GM18519 (cell line): ENCODE measurements around the gene OTOGL.
"Not testable (repeated sequence)": the region's sequence is repeated elsewhere in the genome, so short reads cannot be mapped to it uniquely, and the experiment has no call there.

Source experiments
- ATAC-seq: cut with Tn5 transposase; IDR thresholded peaks from one replicate; pipeline ENCODE4 v1.9.1; 2021; ENCODE audit warnings: mild to moderate bottlenecking, moderate library complexity; ENCODE audit not compliant: unreplicated experiment, low FRiP score

The OTOGL gene

DNA sequence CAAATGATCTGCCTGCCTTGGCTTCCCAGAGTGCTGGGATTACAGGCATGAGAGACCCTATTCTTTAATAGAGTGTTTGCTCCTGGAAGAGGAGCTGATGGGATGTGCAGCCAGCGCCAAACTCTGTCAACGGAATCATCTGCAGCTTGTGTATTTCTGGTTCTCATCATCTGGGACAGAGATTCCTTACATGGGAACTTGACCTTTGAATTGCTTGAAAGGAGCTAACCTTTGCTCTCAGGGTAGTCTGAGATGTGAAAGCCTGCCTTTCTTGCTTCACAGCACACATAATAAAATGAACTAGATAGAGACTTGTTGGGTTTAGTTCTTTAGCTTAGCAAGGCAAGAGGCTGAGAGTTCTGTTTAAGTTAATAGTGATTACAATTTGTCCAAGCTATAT is 120.0 kb downstream of the OTOGL start:
- no peak for ATAC-seq

DNA sequence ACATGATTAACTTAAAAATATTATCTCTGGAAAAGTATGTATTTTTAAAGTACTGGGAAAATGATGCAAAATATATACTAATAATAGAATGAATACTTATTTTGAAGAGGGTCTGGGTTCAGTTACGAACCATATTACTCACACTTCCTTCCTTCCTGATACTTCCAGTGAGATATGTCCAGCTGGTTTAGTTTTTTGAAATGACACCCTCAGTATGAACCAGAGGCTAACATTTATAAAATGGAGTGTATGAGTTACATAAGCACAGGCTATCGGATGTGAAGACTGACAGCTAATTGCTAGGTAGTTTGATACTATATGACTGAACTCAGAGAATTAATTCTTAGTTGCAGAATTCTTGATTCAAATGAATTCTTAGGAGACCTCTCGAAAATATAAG is 122.9 kb downstream of the OTOGL start:
- ATAC-seq: peak; percentile 64

DNA sequence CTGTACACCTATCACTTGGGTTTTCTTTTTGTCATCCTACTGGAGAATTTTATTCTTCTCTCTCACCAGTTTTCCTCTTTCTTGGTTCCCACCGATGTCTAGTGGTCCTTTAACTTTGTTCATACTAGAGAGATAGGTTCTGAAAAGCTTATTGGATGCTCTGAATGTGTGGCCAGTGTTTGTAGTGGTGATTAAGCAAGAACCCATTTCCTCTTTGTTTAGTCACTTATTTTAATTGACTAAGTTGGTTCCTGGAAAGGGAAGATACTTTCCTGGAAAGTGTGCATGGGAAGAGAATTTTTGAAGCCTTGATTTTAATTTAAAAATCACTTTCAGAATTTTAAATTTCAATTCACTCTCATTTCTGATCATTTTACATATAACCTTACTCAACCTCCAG is 127.2 kb downstream of the OTOGL start:
- no peak for ATAC-seq

DNA sequence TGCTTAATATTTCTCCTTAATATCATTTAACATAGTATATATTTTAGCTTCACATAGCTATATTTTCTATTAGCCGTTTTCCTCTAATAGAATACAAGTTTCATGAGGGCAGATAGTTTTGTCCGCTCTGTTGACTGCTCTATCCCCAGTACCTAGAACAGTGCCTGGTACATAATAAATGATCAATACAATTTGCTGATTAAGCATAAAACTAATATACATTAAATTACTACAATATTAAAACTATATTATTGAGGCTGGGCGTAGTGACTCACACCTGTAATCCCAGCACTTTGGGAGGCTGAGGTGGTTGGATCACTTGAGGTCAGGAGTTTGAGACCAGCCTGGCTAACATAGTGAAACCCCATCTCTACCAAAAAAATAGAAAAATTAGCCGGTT is 128.6 kb downstream of the OTOGL start:
- not testable (repeated sequence) for ATAC-seq

DNA sequence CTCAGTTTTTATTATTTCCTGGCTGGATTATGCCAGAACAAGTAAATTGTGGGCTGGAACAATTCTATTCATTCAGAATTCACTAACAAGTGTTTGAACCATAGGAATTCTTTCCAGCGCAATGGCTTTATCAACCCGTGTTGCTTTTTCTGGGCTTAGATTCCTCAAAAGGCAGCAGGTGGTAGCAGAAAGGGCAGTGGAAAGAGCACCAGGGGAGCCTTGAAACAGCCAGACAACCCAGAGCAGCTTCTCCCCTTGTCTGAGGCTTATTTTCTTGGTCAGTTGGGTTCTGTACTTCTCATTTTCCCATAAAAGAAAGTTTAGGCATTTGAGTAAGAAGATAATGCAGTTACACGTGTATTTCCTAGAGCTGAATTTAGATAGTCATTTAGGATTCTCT is 130.7 kb downstream of the OTOGL start:
- no peak for ATAC-seq

DNA sequence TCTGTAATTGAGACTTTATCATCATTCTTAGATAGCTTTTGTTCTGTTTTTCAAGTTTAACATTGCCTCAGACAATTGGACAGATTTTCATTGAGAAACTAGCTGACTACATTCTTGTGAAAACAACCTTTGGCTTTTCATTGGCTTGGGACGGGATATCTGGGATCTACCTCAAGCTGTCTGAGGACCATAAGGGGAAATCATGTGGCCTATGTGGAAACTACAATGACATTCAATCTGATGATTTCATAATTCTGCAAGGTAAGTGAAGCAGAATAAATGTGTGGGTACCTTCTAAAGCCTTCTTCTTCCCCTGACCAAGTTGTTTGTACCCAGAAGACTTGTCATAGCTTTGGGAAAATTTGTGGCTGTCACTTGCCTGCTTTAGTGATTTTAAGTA is 133.5 kb downstream of the OTOGL start:
- no peak for ATAC-seq

DNA sequence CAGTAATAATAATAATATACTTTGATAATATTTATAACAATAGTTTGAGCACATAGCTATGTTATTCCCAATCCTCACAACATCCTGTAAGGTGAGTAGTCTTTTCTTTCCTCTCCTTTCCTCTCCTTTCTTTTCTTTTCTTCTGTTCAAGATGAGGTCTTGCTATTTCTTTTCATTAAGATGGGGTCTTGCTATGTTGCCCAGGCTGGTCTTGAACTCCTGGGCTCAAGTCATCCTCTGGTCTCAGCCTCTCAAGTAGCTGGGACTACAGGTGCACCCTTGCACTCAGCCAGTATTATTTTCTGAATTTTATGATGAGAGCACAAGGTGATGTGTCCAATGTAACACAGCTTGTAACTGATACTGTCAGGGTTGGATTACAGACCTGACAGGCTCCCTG is 134.6 kb downstream of the OTOGL start:
- ATAC-seq: no peak

DNA sequence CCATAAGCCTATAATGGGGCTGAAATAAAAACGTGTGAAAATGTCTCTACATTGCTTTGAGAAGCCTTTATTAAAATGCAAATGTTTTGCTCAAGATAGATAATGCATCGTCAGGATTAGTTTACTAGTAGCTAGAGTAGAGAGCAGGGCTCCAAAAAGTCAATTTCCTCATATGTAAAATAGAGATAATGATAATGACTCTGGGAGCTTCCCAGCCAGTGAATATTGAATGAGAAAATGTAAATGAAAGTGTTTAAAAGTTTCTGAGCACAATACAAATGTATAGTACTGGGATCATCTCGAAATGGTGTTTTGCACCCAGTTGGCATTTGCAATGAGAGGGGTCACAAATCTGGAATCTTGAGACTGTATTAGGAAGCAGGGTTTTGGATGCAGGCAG is 135.3 kb downstream of the OTOGL start:
- no peak for ATAC-seq

DNA sequence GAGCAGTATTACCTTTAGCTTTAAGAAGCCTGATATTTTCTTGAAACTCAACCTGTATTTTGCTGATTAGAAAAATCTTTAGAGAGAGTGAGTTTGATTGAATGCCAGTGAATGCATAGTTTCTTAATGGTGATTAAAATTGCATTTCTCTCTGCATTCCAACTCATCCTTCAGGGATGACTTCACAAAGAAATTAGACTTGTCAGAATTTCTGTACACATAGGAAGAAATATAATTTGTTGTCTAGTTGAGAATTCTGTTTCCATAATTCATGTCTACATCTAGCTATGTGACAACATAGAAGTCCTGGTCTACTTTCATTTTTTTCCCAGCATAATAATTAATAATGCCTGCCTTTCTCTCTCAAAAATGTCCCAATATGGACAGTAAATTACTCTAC is 136.6 kb downstream of the OTOGL start:
- ATAC-seq: no peak

DNA sequence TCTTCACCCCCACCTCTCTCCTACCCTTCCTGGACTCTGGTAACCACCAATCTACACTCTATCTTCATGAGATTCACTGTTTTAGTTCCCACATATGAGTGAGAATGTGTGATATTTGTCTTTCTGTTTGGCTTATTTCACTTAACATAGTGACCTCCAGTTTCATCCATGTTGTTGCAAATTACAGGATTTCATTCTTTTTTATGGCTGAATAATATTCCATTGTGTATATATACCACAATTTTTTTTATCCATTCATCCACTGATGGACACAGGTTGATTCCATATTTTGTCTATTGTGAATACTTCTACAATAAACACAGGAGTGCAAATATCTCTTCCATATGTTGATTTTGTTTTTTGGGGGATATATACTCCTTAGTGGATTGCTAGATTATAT is 140.5 kb downstream of the OTOGL start:
- no peak for ATAC-seq

DNA sequence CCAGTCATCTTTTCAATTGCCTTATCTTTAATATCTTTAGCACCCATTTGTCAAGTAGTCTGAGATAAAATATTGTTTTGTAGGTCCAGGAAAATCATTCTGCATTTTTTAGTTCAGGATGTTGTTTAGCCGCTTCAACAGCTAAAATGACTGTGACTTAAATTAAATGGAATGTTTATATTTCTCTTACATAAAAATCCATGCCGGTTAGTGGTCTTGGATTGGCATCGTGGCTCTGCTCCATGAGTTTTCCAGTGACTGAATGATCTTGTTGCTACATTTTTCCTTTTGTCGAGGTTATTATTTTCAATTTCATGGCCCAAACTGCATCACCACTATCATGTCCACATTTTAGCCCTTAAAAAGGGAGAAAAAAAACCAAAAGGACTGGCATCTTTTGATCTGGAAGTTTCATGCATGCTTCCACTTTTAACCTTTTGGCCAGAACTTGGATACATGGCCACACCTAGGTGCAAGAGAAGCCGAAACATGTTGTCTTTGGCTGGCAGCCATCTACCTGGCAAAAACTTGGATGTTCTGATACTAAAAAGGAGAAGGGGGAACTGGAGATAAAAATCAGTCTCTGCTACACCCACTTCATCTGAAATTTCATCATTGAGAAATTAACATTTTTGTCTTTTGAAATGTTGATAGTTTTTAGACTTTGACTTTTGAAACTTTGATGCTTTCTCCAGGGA is 142.4 kb downstream of the OTOGL start:
- ATAC-seq: no peak

DNA sequence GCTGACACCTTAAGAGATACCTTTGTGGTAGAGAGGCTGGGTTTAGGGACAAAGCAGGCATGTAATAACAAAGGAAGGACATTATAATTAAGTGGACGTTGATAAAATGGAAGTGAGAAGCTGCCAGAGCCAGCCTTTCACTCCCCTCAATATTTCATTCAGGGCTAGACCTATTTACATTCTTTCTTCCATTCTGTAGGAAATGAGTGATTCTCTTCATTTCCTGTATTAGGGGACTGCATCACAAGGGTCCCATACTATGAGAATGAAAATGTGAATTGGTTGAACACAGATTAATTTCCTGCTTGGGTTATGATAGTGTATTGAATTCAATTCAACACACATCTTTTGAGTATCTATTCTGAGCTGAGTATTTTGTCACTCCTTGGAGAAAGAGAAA is 143.0 kb downstream of the OTOGL start:
- ATAC-seq: no peak

DNA sequence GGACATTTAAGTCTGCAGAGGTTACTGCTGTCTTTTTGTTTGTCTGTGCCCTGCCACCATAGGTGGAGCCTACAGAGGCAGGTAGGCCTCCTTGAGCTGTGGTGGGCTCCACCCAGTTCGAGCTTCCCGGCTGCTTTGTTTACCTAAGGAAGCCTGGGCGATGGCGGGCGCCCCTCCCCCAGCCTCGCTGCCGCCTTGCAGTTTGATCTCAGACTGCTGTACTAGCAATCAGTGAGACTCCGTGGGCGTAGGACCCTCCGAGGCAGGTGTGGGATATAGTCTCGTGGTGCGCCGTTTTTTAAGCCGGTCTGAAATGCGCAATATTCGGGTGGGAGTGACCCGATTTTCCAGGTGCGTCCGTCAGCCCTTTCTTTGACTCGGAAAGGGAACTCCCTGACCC is 150.2 kb downstream of the OTOGL start:
- not testable (repeated sequence) for ATAC-seq

DNA sequence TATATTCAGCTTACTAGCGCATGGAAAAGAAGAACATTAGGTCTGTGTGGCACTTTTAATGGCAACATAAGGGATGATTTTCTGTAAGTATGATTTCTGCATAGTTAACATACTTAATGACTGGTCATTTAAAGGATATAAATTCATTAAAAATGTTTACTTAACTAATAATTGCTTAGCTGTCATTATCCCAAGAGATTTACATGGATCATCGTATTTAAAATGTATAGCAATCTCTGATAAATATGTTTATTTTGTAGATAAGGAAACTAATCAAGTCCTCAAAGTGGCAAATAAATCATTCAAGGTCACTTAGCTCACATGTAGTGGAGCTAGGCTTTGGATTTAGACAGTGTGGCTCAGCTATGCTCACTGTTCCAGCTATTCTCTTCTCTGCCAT is 158.6 kb downstream of the OTOGL start:
- ATAC-seq: no peak

DNA sequence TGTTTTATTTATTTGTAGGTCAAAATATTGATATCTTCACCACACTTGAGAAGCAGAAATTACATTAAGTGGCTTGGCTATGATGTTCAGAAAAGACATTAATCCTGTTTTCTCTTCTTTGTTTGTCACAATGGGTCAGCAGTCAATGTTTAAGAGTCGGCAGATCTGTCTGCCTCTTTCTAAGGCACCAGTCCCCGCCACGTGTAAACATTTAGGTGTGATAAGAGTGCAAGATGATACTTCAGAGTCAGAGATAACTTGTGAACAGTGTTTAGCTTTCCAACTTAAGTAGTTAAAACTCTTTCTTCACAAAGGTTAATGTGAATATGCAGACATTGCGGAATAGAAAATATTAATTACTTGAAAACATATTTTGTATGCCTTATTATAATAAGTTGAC is 160.9 kb downstream of the OTOGL start:
- no peak for ATAC-seq

DNA sequence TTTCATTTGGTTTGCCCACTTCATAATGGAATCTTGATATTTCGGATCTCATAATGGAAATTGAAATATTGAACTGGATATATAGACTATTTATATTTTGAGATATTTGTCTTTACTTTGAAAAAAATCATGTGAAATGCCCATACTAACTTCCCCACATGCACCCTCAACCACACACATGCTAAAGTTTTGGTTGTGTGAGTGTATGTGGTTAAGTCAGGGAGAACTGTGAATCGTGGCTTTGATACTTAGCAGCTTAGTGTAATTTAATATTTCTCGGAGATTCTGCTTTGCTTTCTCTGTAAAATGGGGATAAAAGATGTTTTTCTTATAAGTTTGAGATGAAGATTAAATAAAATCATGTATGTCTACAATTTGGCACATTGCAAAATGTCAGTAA is 162.1 kb downstream of the OTOGL start:
- no peak for ATAC-seq

DNA sequence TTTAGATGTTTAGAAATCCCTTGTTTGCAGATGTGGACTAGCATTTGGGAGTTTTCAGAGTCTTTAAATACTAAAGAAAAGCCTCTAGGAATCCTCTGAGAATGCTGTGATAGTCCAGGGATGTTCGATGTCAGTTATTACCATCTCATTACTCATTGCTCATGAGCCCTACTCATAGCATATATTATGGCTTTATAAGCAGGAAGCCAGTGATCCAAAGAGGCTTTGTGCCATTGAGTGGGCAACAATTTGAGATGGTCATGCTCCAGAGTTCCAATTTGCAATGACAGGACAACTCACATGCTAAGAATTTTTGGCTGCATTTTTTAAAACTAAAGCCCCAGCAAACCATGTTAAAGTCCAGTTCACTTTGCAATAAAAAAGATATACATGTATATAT is 163.0 kb downstream of the OTOGL start:
- ATAC-seq: no peak

DNA sequence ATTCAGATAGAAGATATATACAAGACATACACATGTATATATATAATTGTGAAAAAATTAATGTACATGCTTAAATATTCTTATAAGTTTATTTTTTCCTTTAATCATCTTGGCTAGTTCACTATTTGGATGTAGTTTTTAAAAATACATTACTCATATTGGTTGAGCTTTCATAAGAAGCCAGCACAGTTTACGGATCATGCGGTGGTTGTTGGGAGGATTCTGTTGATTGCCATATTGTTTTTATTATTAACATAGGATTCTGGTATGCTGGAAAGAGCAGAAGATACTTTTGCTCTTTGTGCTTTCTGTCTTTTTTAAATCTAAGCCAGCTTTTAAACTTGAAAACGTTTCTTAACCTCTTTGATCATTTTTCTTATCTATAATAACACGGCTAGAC is 163.4 kb downstream of the OTOGL start:
- no peak for ATAC-seq

DNA sequence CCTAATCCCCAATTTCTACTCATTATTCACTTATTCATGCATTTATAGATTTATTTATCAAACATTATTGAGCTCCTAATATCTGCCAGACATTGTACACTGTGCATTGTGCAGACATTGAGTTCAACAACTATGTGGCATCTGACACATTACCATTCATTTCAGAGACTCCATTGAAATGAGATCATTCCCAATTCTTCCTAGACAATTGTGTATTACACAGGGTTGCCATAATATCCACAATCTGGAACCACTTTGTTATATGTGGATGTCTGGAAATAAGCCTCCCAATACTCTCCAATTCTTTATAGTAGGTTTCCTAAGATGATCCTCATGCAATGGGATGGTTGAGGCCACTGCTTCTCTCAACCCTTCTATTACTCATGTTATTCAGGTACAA is 165.0 kb downstream of the OTOGL start:
- ATAC-seq: no peak

DNA sequence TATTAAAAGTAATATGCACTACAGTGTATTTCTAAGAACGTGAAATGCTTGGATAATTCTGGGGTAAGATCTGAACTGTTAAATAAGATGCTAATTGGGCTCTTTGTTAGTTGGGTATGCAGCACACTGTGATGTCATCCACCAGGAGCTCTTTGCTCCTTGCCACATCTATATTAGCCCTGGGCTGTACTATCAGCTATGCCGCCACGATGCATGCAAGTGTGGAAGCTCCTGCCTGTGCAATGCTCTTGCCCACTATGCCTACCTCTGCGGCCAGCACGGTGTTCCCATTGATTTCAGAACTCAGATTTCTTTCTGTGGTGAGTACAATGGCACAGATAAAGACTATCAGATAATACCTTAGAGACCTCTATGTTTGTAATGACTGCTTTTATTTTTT is 165.6 kb downstream of the OTOGL start:
- no peak for ATAC-seq

DNA sequence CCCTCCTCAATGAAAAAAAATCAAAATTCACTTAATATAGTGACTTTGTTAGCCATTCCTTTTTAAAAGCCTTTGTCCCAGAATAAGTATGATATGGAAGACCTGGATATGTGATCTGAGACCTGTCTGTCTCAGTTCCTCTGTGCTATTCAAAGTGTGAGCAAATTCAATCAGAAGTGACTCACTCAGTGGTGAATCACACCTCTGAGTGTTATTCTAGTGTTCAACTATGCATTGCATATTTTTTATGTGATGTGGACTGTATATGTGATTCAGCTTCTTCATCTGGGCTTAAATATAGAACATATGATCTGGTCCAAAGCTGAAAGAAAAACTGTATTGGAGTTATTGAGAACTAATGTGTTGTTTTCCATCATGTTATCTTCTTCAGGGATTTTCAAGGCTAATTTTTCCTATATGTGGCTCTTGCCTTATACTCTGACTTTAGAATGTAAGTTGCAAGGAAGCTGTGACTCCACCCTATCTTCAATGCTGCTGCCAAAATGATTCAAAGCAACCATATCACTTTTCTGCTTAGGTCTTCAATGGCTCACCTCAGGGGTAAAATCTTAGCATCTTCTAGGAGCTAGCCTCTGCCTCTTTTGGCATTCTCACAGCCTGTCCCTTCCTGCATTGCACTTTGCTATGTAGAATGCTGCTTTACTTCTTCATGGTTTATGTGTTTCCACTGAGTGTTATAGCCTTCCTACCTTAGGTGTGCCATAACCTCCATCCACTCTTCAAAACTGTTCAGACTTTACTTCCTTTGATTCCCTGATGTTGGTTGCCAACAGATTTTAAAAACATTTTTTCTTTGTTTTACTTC is 169.8 kb downstream of the OTOGL start:
- ATAC-seq: peak; percentile 52
